WTC11 (cell line): Measurements from ENCODE around the gene ODAD4.

ENCODE experiments used
- CDX4 ChIP-seq: fragments of 250-450 bp; sonication (Bioruptor Pico); IDR thresholded peaks from 2 replicates; pipeline ENCODE4 v1.9.0; 2021; ENCODE audit warnings: moderate library complexity, mild to moderate bottlenecking, inconsistent platforms, borderline replicate concordance
- CREB1 ChIP-seq: sonication (generic); formaldehyde crosslinking; IDR thresholded peaks from 2 replicates; pipeline ENCODE4 v1.8.0; 2023; ENCODE audit warnings: mild to moderate bottlenecking, missing genetic modification reagents
- CTCF ChIP-seq: fragments of 200-600 bp; IDR thresholded peaks from 2 replicates; pipeline ENCODE4 v1.8.0; 2022; ENCODE audit warnings: antibody characterized with exemption
- E2F5 ChIP-seq: sonication (generic); formaldehyde crosslinking; IDR thresholded peaks from 2 replicates; pipeline ENCODE4 v1.8.1; 2022; ENCODE audit warnings: mild to moderate bottlenecking, moderate library complexity, missing genetic modification reagents
- ELF4 ChIP-seq: sonication (generic); formaldehyde crosslinking; IDR thresholded peaks from 2 replicates; pipeline ENCODE4 v1.8.1; 2022; ENCODE audit warnings: low read depth, mild to moderate bottlenecking, moderate library complexity, missing genetic modification reagents
- FOXJ3 ChIP-seq: sonication (generic); formaldehyde crosslinking; IDR thresholded peaks from 2 replicates; pipeline ENCODE4 v1.9.0; 2021; ENCODE audit warnings: missing genetic modification reagents, mild to moderate bottlenecking, borderline replicate concordance
- MAX ChIP-seq: sonication (generic); formaldehyde crosslinking; IDR thresholded peaks from 2 replicates; pipeline ENCODE4 v1.8.0; 2022; ENCODE audit warnings: mild to moderate bottlenecking, missing genetic modification reagents
- MXD4 ChIP-seq: fragments of 250-450 bp; sonication (Bioruptor Pico); IDR thresholded peaks from 2 replicates; pipeline ENCODE4 v1.8.0; 2021; ENCODE audit warnings: mild to moderate bottlenecking, moderate library complexity, borderline replicate concordance
- RELA ChIP-seq: sonication (generic); formaldehyde crosslinking; IDR thresholded peaks from 2 replicates; pipeline ENCODE4 v1.8.1; 2022; ENCODE audit warnings: missing genetic modification reagents, mild to moderate bottlenecking, borderline replicate concordance
- SP1 ChIP-seq: sonication (generic); formaldehyde crosslinking; conservative IDR thresholded peaks from 2 replicates; pipeline ENCODE4 v1.8.1; 2022; ENCODE audit warnings: missing genetic modification reagents
- ZBTB43 ChIP-seq: sonication (generic); formaldehyde crosslinking; IDR thresholded peaks from 2 replicates; pipeline ENCODE4 v1.8.1; 2023; ENCODE audit warnings: mild to moderate bottlenecking, missing genetic modification reagents
- ZNF416 ChIP-seq: fragments of 250-450 bp; sonication (Bioruptor Pico); IDR thresholded peaks from 2 replicates; pipeline ENCODE4 v1.9.0; 2021; ENCODE audit warnings: mild to moderate bottlenecking, inconsistent platforms
- ZNF512 ChIP-seq: sonication (generic); formaldehyde crosslinking; IDR thresholded peaks from 2 replicates; pipeline ENCODE4 v1.8.1; 2022; ENCODE audit warnings: missing genetic modification reagents, borderline replicate concordance

GRCh38 chr17:41959030-41959335 lies 28.6 kb downstream of the ODAD4 start:
- no peak for TF ChIP-seq CTCF
- TF ChIP-seq ZNF416 (CRISPR knock-in tag) = no peak
- TF ChIP-seq SP1 (CRISPR knock-in tag) = no peak
- no peak for TF ChIP-seq ZNF512
- no peak for TF ChIP-seq E2F5
- TF ChIP-seq CDX4 = no peak
- no peak for TF ChIP-seq ZBTB43 (CRISPR knock-in tag)
- no peak for TF ChIP-seq CREB1 (CRISPR knock-in tag)
- no peak for TF ChIP-seq MXD4 (CRISPR knock-in tag)
- no peak for TF ChIP-seq RELA (CRISPR knock-in tag)
- no peak for TF ChIP-seq MAX (CRISPR knock-in tag)
- TF ChIP-seq FOXJ3 (CRISPR knock-in tag) = no peak
- TF ChIP-seq ELF4 (CRISPR knock-in tag) = no peak
